IPS-11a (cell line): ENCODE measurements around the gene CNTN5.

Experiments
- H3K4me3 ChIP-seq: one replicate; pipeline ENCODE4 v1.5.1; 2013; ENCODE audit warnings: low read depth, low read length, control low read depth

The CNTN5 gene

GRCh38 chr11:100013011-100013410, 992.3 kb downstream of the CNTN5 start:
- no peak overlapping the region for H3K4me3 ChIP-seq

- H3K4me3 ChIP-seq: no peak overlapping the region
Measured at GRCh38 chr11:100031973-100032372, 1011.2 kb downstream of the CNTN5 start.

- no peak overlapping the region for H3K4me3 ChIP-seq
Measured at GRCh38 chr11:100061006-100061405, 1040.3 kb downstream of the CNTN5 start.

GRCh38 chr11:100066399-100066798, 1045.7 kb downstream of the CNTN5 start:
- H3K4me3 ChIP-seq: no peak overlapping the region

GRCh38 chr11:100068116-100068515, 1047.4 kb downstream of the CNTN5 start:
- no peak overlapping the region for H3K4me3 ChIP-seq

- H3K4me3 ChIP-seq: no peak overlapping the region
Measured at GRCh38 chr11:100072131-100072530, 1051.4 kb downstream of the CNTN5 start.

GRCh38 chr11:100080381-100080780, 1059.6 kb downstream of the CNTN5 start:
- H3K4me3 ChIP-seq: no peak overlapping the region

- no peak overlapping the region for H3K4me3 ChIP-seq
Measured at GRCh38 chr11:100080821-100081220, 1060.1 kb downstream of the CNTN5 start.

GRCh38 chr11:100093698-100094097, 1072.9 kb downstream of the CNTN5 start:
- no peak overlapping the region for H3K4me3 ChIP-seq

- no peak overlapping the region for H3K4me3 ChIP-seq
Measured at GRCh38 chr11:100094121-100094865, 1073.5 kb downstream of the CNTN5 start.

- no peak overlapping the region for H3K4me3 ChIP-seq
Measured at GRCh38 chr11:100095809-100096208, 1075.1 kb downstream of the CNTN5 start.

GRCh38 chr11:100098560-100098959, 1077.8 kb downstream of the CNTN5 start:
- H3K4me3 ChIP-seq: no peak overlapping the region

- no peak overlapping the region for H3K4me3 ChIP-seq
Measured at GRCh38 chr11:100105255-100105981, 1084.7 kb downstream of the CNTN5 start.

GRCh38 chr11:100105982-100106358, 1085.2 kb downstream of the CNTN5 start:
- H3K4me3 ChIP-seq: no peak overlapping the region

- no peak overlapping the region for H3K4me3 ChIP-seq
Measured at GRCh38 chr11:100119176-100119575, 1098.4 kb downstream of the CNTN5 start.

- H3K4me3 ChIP-seq: no peak overlapping the region
Measured at GRCh38 chr11:100133114-100133513, 1112.4 kb downstream of the CNTN5 start.

- no peak overlapping the region for H3K4me3 ChIP-seq
Measured at GRCh38 chr11:100141201-100141600, 1120.5 kb downstream of the CNTN5 start.

GRCh38 chr11:100151944-100152343, 1131.2 kb downstream of the CNTN5 start:
- no peak overlapping the region for H3K4me3 ChIP-seq

- H3K4me3 ChIP-seq: no peak overlapping the region
Measured at GRCh38 chr11:100152766-100153165, 1132.0 kb downstream of the CNTN5 start.

GRCh38 chr11:100163471-100163870, 1142.7 kb downstream of the CNTN5 start:
- no peak overlapping the region for H3K4me3 ChIP-seq

GRCh38 chr11:100174881-100175280, 1154.1 kb downstream of the CNTN5 start:
- no peak overlapping the region for H3K4me3 ChIP-seq

- H3K4me3 ChIP-seq: no peak overlapping the region
Measured at GRCh38 chr11:100176456-100176855, 1155.7 kb downstream of the CNTN5 start.
